OCI-LY1 (cell line): ENCODE measurements around the gene YIF1A.
"Not testable (repeated sequence)": the region's sequence is repeated elsewhere in the genome, so short reads cannot be mapped to it uniquely, and the experiment has no call there.

ENCODE experiments used
- H2AFZ ChIP-seq: fragments of 200-600 bp; sonication (generic), shearing (Covaris generic); 2 replicates; pipeline ENCODE4 v1.6.0; 2014; ENCODE audit warnings: antibody characterized with exemption, mild to moderate bottlenecking, low read length
- H3F3A ChIP-seq: fragments of 200-600 bp; sonication (generic), shearing (Covaris generic); 2 replicates; pipeline ENCODE4 v1.6.0; 2014; ENCODE audit warnings: mild to moderate bottlenecking, antibody characterized with exemption, low read length, moderate library complexity; ENCODE audit not compliant: insufficient read depth
- H3K27ac ChIP-seq: fragments of 200-600 bp; sonication (generic); 2 replicates; pipeline ENCODE4 v1.5.1; 2014; ENCODE audit warnings: low read length, mixed run types, mild to moderate bottlenecking, low read depth; ENCODE audit not compliant: poor library complexity, severe bottlenecking
- H3K27me3 ChIP-seq: fragments of 200-600 bp; sonication (generic); 2 replicates; pipeline ENCODE4 v1.6.0; 2014; ENCODE audit warnings: antibody characterized with exemption, mild to moderate bottlenecking, low read length, moderate library complexity; ENCODE audit not compliant: insufficient read depth
- H3K36me3 ChIP-seq: fragments of 200-600 bp; sonication (generic); 2 replicates; pipeline ENCODE4 v1.6.1; 2014; ENCODE audit warnings: mild to moderate bottlenecking, antibody characterized with exemption, low read length, moderate library complexity, mixed read lengths; ENCODE audit not compliant: insufficient read depth
- H3K4me1 ChIP-seq: fragments of 200-600 bp; sonication (generic); 2 replicates; pipeline ENCODE4 v1.5.1; 2014; ENCODE audit warnings: mild to moderate bottlenecking, low read length, moderate library complexity; ENCODE audit not compliant: insufficient read depth, severe bottlenecking
- H3K4me2 ChIP-seq: fragments of 200-600 bp; sonication (generic), shearing (Covaris generic); 2 replicates; pipeline ENCODE4 v1.6.1; 2014; ENCODE audit warnings: low read length
- H3K4me3 ChIP-seq: fragments of 200-600 bp; sonication (generic); 2 replicates; pipeline ENCODE4 v1.5.1; 2014; ENCODE audit warnings: low read length, low read depth, mild to moderate bottlenecking, mixed read lengths; ENCODE audit not compliant: poor library complexity, severe bottlenecking
- H3K79me2 ChIP-seq: fragments of 200-600 bp; shearing (Covaris generic); 2 replicates; pipeline ENCODE4 v1.6.1; 2016; ENCODE audit warnings: mixed run types, low read length, mixed read lengths; ENCODE audit not compliant: insufficient read depth
- H3K9ac ChIP-seq: fragments of 200-600 bp; sonication (generic), shearing (Covaris generic); 2 replicates; pipeline ENCODE4 v1.6.1; 2014; ENCODE audit warnings: mild to moderate bottlenecking, low read length, mixed read lengths
- H3K9me2 ChIP-seq: fragments of 200-600 bp; sonication (generic), shearing (Covaris generic); 2 replicates; pipeline ENCODE4 v1.6.1; 2014; ENCODE audit warnings: low read depth, mild to moderate bottlenecking, low read length, mixed read lengths
- H3K9me3 ChIP-seq: fragments of 200-600 bp; shearing (Covaris generic); 2 replicates; pipeline ENCODE4 v1.6.1; 2014; ENCODE audit warnings: low read length, mixed read lengths
- H4K20me1 ChIP-seq: fragments of 200-600 bp; sonication (generic), shearing (Covaris generic); 2 replicates; pipeline ENCODE4 v1.6.0; 2016; ENCODE audit warnings: mild to moderate bottlenecking, low read length; ENCODE audit not compliant: insufficient read depth
- CTCF ChIP-seq: fragments of 200-600 bp; sonication (generic), shearing (Covaris generic); IDR thresholded peaks from 2 replicates; pipeline ENCODE4 v1.5.1; 2017; ENCODE audit warnings: mild to moderate bottlenecking, antibody characterized with exemption, low read length, moderate library complexity, mixed read lengths
- EZH2 ChIP-seq: fragments of 200-600 bp; sonication (generic), shearing (Covaris generic); IDR thresholded peaks from 2 replicates; pipeline ENCODE4 v1.8.0; 2017; ENCODE audit warnings: borderline replicate concordance, mixed run types, mild to moderate bottlenecking, antibody characterized with exemption, low read length, moderate library complexity, mixed read lengths

Gene YIF1A

GRCh38 chr11:66259956-66260355, 29.0 kb downstream of the YIF1A start:
- H4K20me1 ChIP-seq, result no peaks in the 10 kb centered on the region
- H3K4me1 ChIP-seq, result peaks cover 19% of the 10 kb centered on the region
- H3K9me2 ChIP-seq, result no peaks in the 10 kb centered on the region
- TF ChIP-seq EZH2, result no peak
- no peak for TF ChIP-seq CTCF
- no peak overlapping the region for H2AFZ ChIP-seq
- no peaks in the 10 kb centered on the region for H3K9me3 ChIP-seq
- no peak overlapping the region for H3K4me2 ChIP-seq
- H3K79me2 ChIP-seq, result no peaks in the 10 kb centered on the region
- peaks cover 41% of the 10 kb centered on the region for H3K36me3 ChIP-seq
- H3K27ac ChIP-seq, result no peak overlapping the region
- H3F3A ChIP-seq, result no peaks in the 10 kb centered on the region
- H3K4me3 ChIP-seq, result no peak overlapping the region
- no peaks in the 10 kb centered on the region for H3K27me3 ChIP-seq
- H3K9ac ChIP-seq, result no peak overlapping the region

DNA sequence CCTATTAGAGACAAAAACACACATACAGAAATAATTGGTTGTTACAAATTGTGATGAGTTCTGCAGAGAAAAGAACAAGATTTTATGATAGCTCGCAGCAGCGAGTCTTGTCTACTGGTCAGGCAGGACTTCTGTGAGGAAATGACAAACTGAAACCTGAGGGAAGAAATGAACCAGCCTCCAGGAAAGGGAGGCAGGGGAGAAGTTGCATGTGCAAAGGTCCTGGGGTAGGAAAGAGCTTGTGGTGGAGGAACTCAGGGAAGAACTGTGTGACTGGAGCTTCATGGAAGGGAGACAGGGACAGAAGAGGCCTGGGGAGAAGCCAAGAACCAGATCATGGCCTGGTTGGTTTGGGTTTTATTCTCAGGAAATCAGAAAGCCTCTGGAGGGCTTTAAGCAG, 29.7 kb downstream of the YIF1A start:
- H3K27me3 ChIP-seq, result no peaks in the 10 kb centered on the region
- no peaks in the 10 kb centered on the region for H4K20me1 ChIP-seq
- H2AFZ ChIP-seq, result no peak overlapping the region
- no peak overlapping the region for H3K27ac ChIP-seq
- H3K4me2 ChIP-seq, result peak overlapping the region; percentile 95; the same call in 1 of the 2 replicates
- no peaks in the 10 kb centered on the region for H3K9me2 ChIP-seq
- H3F3A ChIP-seq, result no peaks in the 10 kb centered on the region
- TF ChIP-seq CTCF (no peak), EZH2 (no peak)
- H3K4me3 ChIP-seq, result no peak overlapping the region
- no peaks in the 10 kb centered on the region for H3K9me3 ChIP-seq
- peaks cover 19% of the 10 kb centered on the region for H3K4me1 ChIP-seq
- peak overlapping the region; percentile 90; the same call in 1 of the 2 replicates for H3K9ac ChIP-seq
- H3K79me2 ChIP-seq, result no peaks in the 10 kb centered on the region
- H3K36me3 ChIP-seq, result peaks cover 34% of the 10 kb centered on the region

DNA sequence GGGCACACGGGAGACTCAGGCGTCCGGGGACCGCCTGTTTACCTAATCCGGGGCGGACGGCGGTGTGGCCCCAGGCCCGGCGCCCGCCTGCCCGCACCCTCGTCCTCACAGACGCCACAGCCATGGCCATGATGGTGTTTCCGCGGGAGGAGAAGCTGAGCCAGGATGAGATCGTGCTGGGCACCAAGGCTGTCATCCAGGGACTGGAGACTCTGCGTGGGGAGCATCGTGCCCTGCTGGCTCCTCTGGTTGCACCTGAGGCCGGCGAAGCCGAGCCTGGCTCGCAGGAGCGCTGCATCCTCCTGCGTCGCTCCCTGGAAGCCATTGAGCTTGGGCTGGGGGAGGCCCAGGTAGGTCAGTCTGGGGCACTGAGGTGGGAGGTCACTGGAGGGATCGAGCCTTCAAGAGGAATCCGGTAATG, 30.5 kb downstream of the YIF1A start:
- peak overlapping the region; percentile 85 for H3K4me3 ChIP-seq
- no peaks in the 10 kb centered on the region for H3K9me3 ChIP-seq
- peak overlapping the region; percentile 95 for H3K4me2 ChIP-seq
- peak overlapping the region; percentile 90 for H3K9ac ChIP-seq
- no peaks in the 10 kb centered on the region for H4K20me1 ChIP-seq
- no peak overlapping the region for H3K27ac ChIP-seq
- H3K4me1 ChIP-seq, result peaks cover 19% of the 10 kb centered on the region
- no peak for TF ChIP-seq EZH2
- TF ChIP-seq CTCF, result no peak
- H3K79me2 ChIP-seq, result no peaks in the 10 kb centered on the region
- no peaks in the 10 kb centered on the region for H3K27me3 ChIP-seq
- no peaks in the 10 kb centered on the region for H3K9me2 ChIP-seq
- peaks cover 33% of the 10 kb centered on the region for H3K36me3 ChIP-seq
- H3F3A ChIP-seq, result no peaks in the 10 kb centered on the region
- H2AFZ ChIP-seq, result no peak overlapping the region

DNA sequence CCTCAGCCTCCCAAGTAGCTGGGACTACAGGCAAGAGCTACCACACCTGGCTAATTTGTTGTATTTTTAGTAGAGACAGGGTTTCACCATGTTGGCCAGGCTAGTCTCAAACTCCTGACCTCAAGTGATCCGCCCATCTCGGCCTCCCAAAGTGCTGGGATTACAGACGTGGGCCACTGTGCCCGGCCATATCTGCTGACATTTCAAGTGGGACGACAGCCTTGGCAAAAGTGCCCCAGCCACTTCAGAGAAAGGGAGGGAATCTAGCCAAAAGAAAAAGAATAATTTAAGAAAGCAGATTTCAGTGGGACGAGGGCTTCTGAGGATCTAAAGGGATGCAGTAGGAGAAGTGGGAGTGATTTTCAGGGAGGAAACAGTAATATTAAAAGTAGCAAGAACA, 35.9 kb downstream of the YIF1A start:
- H3F3A ChIP-seq, H2AFZ ChIP-seq, H3K79me2 ChIP-seq, H3K9me2 ChIP-seq, H3K9me3 ChIP-seq, H3K9ac ChIP-seq, H3K4me2 ChIP-seq, H3K27me3 ChIP-seq, H4K20me1 ChIP-seq, H3K27ac ChIP-seq, H3K4me3 ChIP-seq: not testable (repeated sequence)
- Histone ChIP-seq H3K4me1 (peaks cover 11% of the 10 kb centered on the region), H3K36me3 (peaks cover 18% of the 10 kb centered on the region)
